Panc1 (cell line): ENCODE results near the gene RUNX1. TPM values are rescaled to one million over a fixed set of nuclear protein-coding genes. Genes with fewer than 3 reads are reported as not detected.

Experiments
- ATAC-seq: fragments of 200-7000 bp; cut with Tn5 transposase; 2 replicates; pipeline ENCODE4 v1.9.1; 2020; ENCODE audit warnings: mild to moderate bottlenecking, moderate library complexity
- BruUV-seq: library from RNA; stranded (reverse); fragments of 400-500 nt; replicated peaks from 2 replicates; lab custom pipeline; 2021; lab: Mats Ljungman, UMichigan
- CTCF ChIA-PET: fragments of 300-600 bp; sonication (Branson Sonifier 250); formaldehyde crosslinking; loops from one replicate; lab custom pipeline; 2022; ENCODE audit warnings: antibody characterized with exemption; lab: Charles Lee
- POLR2A ChIA-PET: fragments of 300-600 bp; sonication (Branson Sonifier 250); formaldehyde crosslinking; loops from one replicate; lab custom pipeline; 2022; ENCODE audit warnings: antibody characterized with exemption; lab: Charles Lee
- DNase-seq: peaks from one replicate; pipeline ENCODE4 v3.0.0-alpha.2; 2010; ENCODE audit warnings: low read depth, low spot score
- H3K27ac ChIP-seq: 2 replicates; pipeline ENCODE4 v1.5.1; 2011; ENCODE audit warnings: mild to moderate bottlenecking, low read length, inconsistent platforms
- H3K27me3 ChIP-seq: fragments of 200-500 bp; sonication (Bioruptor generic); 2 replicates; pipeline ENCODE4 v1.6.0; 2014; ENCODE audit warnings: low read length, inconsistent platforms; ENCODE audit not compliant: control insufficient read depth, insufficient read depth
- H3K36me3 ChIP-seq: fragments of 200-500 bp; sonication (Bioruptor generic); 2 replicates; pipeline ENCODE4 v1.5.1; 2014; ENCODE audit warnings: inconsistent platforms, mild to moderate bottlenecking, low read length, moderate library complexity; ENCODE audit not compliant: control insufficient read depth, insufficient read depth
- H3K4me1 ChIP-seq: 2 replicates; pipeline ENCODE4 v1.5.1; 2011; ENCODE audit warnings: inconsistent platforms, mild to moderate bottlenecking, low read length, moderate library complexity; ENCODE audit not compliant: control insufficient read depth, insufficient read depth
- H3K4me3 ChIP-seq, 2 experiments: 2 replicates each; pipeline ENCODE4 v1.5.1; 2011 to 2012; ENCODE audit warnings: low read depth in 2 of 2, low read length in 2 of 2, mild to moderate bottlenecking in 2 of 2, inconsistent platforms in 1 of 2, moderate library complexity in 1 of 2
- H3K9me3 ChIP-seq: fragments of 200-500 bp; sonication (Bioruptor generic); 2 replicates; pipeline ENCODE4 v1.5.1; 2014; ENCODE audit warnings: low read depth, mild to moderate bottlenecking, inconsistent platforms, low read length, moderate library complexity; ENCODE audit not compliant: control insufficient read depth, insufficient read depth
- POLR2AphosphoS5 ChIP-seq: IDR thresholded peaks from 2 replicates; pipeline ENCODE4 v1.6.1; 2012; ENCODE audit warnings: mild to moderate bottlenecking, low read depth, low read length, moderate library complexity
- REST ChIP-seq, 2 experiments: IDR thresholded peaks; 2 replicates each; pipeline ENCODE4 v1.6.1; 2011 to 2012; ENCODE audit warnings: low read depth in 2 of 2, control low read depth in 1 of 2, low read length in 1 of 2, mild to moderate bottlenecking in 1 of 2, moderate library complexity in 1 of 2; ENCODE audit not compliant: insufficient read depth in 1 of 2
- SIN3A ChIP-seq: IDR thresholded peaks from 2 replicates; pipeline ENCODE4 v1.6.1; 2012; ENCODE audit warnings: low read depth, mild to moderate bottlenecking, low read length, moderate library complexity, borderline replicate concordance; ENCODE audit not compliant: insufficient read depth
- TCF7L2 ChIP-seq: IDR thresholded peaks from 2 replicates; pipeline ENCODE4 v1.6.1; 2011; ENCODE audit warnings: mild to moderate bottlenecking, low read depth, low read length, inconsistent platforms
- in situ Hi-C: cut with HindIII; loops from 2 replicates; pipeline ENCODE4 v1.10.0; 2016; ENCODE audit warnings: low sequenced_read_pairs, low pct_unique_long_range_greater_than_20kb
- intact Hi-C: fragments of 100-400 bp; cut with micrococcal nuclease; formaldehyde crosslinking; loops from one replicate; pipeline ENCODE4 v1.10.0; 2022; ENCODE audit not compliant: unreplicated experiment
- total RNA-seq: library from RNA; stranded (reverse); gene quantifications from one replicate; pipeline ENCODE4 v1.2.1, GENCODE V29; 2021; ENCODE audit not compliant: unreplicated experiment
- TF ChIP-seq, protein P1 (sequence below): fragments of 450-650 bp; IDR thresholded peaks from 2 replicates; pipeline ENCODE4 v1.5.1; 2017; ENCODE audit warnings: mild to moderate bottlenecking

The RUNX1 gene
- total RNA-seq, 1 experiment from 2014 or later, result 22.4 TPM

GRCh38 chr21:34945288-34945687, 103.8 kb downstream of the RUNX1 start:
- ATAC-seq (no peak), DNase-seq (no peak)
- no TSS peak for BruUV-seq
- TF ChIP-seq, protein P1, sequence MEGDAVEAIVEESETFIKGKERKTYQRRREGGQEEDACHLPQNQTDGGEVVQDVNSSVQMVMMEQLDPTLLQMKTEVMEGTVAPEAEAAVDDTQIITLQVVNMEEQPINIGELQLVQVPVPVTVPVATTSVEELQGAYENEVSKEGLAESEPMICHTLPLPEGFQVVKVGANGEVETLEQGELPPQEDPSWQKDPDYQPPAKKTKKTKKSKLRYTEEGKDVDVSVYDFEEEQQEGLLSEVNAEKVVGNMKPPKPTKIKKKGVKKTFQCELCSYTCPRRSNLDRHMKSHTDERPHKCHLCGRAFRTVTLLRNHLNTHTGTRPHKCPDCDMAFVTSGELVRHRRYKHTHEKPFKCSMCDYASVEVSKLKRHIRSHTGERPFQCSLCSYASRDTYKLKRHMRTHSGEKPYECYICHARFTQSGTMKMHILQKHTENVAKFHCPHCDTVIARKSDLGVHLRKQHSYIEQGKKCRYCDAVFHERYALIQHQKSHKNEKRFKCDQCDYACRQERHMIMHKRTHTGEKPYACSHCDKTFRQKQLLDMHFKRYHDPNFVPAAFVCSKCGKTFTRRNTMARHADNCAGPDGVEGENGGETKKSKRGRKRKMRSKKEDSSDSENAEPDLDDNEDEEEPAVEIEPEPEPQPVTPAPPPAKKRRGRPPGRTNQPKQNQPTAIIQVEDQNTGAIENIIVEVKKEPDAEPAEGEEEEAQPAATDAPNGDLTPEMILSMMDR, result no peak
- TF ChIP-seq TCF7L2, result no peak
- POLR2A ChIA-PET, result no interaction called here
- Histone ChIP-seq H3K27ac (no peak overlapping the region), H3K27me3 (no peaks in the 10 kb centered on the region), H3K9me3 (no peaks in the 10 kb centered on the region), H3K36me3 (no peaks in the 10 kb centered on the region), H3K4me3 (no peak overlapping the region), H3K4me1 (no peaks in the 10 kb centered on the region)
- CTCF ChIA-PET, result no interaction called here
- in situ Hi-C loops, result no loop called here
- intact Hi-C loops, result no loop called here

- no peak overlapping the region for H3K4me3 ChIP-seq
- TF ChIP-seq TCF7L2 (no peak), REST (IDR thresholded peaks at IDR 0.05; ENCODE audit: insufficient read depth in 1 of 2, low read depth in 2 of 2, low read length in 1 of 2) (no peak), POLR2AphosphoS5 (no peak), SIN3A (no peak)
- TF ChIP-seq, protein P1, result no peak
- in situ Hi-C loops (no loop called here), intact Hi-C loops (no loop called here)
- no peaks in the 10 kb centered on the region for H3K4me1 ChIP-seq
- ATAC-seq, result no peak
- no TSS peak for BruUV-seq
- no peak for DNase-seq
- H3K27ac ChIP-seq, result no peak overlapping the region
- no peaks in the 10 kb centered on the region for H3K27me3 ChIP-seq
- no peaks in the 10 kb centered on the region for H3K36me3 ChIP-seq
- ChIA-PET CTCF (no interaction called here), POLR2A (no interaction called here)
- no peaks in the 10 kb centered on the region for H3K9me3 ChIP-seq
Observed at GRCh38 chr21:34944015-34944755, 104.9 kb downstream of the RUNX1 start.
